GM21723 (cell line): ENCODE data around the gene PRPF40A.

Experiments used
- ATAC-seq: cut with Tn5 transposase; IDR thresholded peaks from one replicate; pipeline ENCODE4 v1.9.1; 2021; ENCODE audit warnings: mild to moderate bottlenecking, moderate library complexity; ENCODE audit not compliant: unreplicated experiment

PRPF40A gene

GRCh38 chr2:152655880-152656279 is 61.4 kb downstream of the PRPF40A start:
- ATAC-seq = no peak

GRCh38 chr2:152651834-152652233 is 65.4 kb downstream of the PRPF40A start:
- ATAC-seq = no peak

- no peak for ATAC-seq
These were observed 66.4 kb downstream of the PRPF40A start for GRCh38 chr2:152650768-152651371.

- no peak for ATAC-seq
These were observed 67.3 kb downstream of the PRPF40A start for GRCh38 chr2:152649997-152650396.

GRCh38 chr2:152648336-152648735 is 68.9 kb downstream of the PRPF40A start:
- no peak for ATAC-seq

GRCh38 chr2:152647552-152647951 is 69.7 kb downstream of the PRPF40A start:
- ATAC-seq = no peak

- ATAC-seq = no peak
These were observed 70.5 kb downstream of the PRPF40A start for GRCh38 chr2:152646775-152647174.

- ATAC-seq = no peak
These were observed 71.0 kb downstream of the PRPF40A start for GRCh38 chr2:152646264-152646663.

GRCh38 chr2:152644189-152644873 is 72.9 kb downstream of the PRPF40A start:
- no peak for ATAC-seq

GRCh38 chr2:152638590-152638989 is 78.7 kb downstream of the PRPF40A start:
- ATAC-seq = no peak

- no peak for ATAC-seq
These were observed 79.2 kb downstream of the PRPF40A start for GRCh38 chr2:152638056-152638455.

- ATAC-seq = no peak
These were observed 80.0 kb downstream of the PRPF40A start for GRCh38 chr2:152637251-152637650.

- ATAC-seq = peak; percentile 78
These were observed 81.5 kb downstream of the PRPF40A start for GRCh38 chr2:152635635-152636298.

- no peak for ATAC-seq
These were observed 84.5 kb downstream of the PRPF40A start for GRCh38 chr2:152632736-152633135.

- ATAC-seq = no peak
These were observed 86.8 kb downstream of the PRPF40A start for GRCh38 chr2:152630466-152630865.

- no peak for ATAC-seq
These were observed 88.1 kb downstream of the PRPF40A start for GRCh38 chr2:152629202-152629601.

- ATAC-seq = no peak
These were observed 89.8 kb downstream of the PRPF40A start for GRCh38 chr2:152627351-152627957.

GRCh38 chr2:152626911-152627339 is 90.3 kb downstream of the PRPF40A start:
- no peak for ATAC-seq

- ATAC-seq = no peak
These were observed 92.5 kb downstream of the PRPF40A start for GRCh38 chr2:152624805-152625204.

GRCh38 chr2:152623775-152624174 is 93.5 kb downstream of the PRPF40A start:
- ATAC-seq = no peak

- no peak for ATAC-seq
These were observed 94.1 kb downstream of the PRPF40A start for GRCh38 chr2:152623076-152623740.
